Activated T-helper 9 cell treated with anti-CD3 and anti-CD28 coated beads, Interleukin-2, amount 50 U/mL, for 16 hours (primary cell): ENCODE measurements around the gene SAA2.
"Not testable (repeated sequence)": the region's sequence is repeated elsewhere in the genome, so short reads cannot be mapped to it uniquely, and the experiment has no call there.

Experiments
- DNase-seq: peaks from one replicate; pipeline ENCODE4 v3.0.0-alpha.2; 2020; ENCODE audit warnings: low read depth

Gene SAA2

GRCh38 chr11:18248561-18248960 is at the start of gene SAA2:
SAA2 (minus strand) TSS chr11:18248668; CDS start chr11:18248011, 657 bp downstream.
- DNase-seq: no peak

- DNase-seq: no peak
Observed at GRCh38 chr11:18295316-18295715, 46.8 kb upstream of the SAA2 start.

GRCh38 chr11:18294862-18295261 is 46.4 kb upstream of the SAA2 start:
- no peak for DNase-seq

- DNase-seq: no peak
Observed at GRCh38 chr11:18288911-18289310, 40.4 kb upstream of the SAA2 start.

- no peak for DNase-seq
Observed at GRCh38 chr11:18285841-18286240, 37.4 kb upstream of the SAA2 start.

GRCh38 chr11:18282626-18283025 is 34.2 kb upstream of the SAA2 start:
- DNase-seq: no peak

GRCh38 chr11:18280438-18281045 is 32.1 kb upstream of the SAA2 start:
- DNase-seq: no peak

- DNase-seq: no peak
Observed at GRCh38 chr11:18277565-18278271, 29.2 kb upstream of the SAA2 start.

GRCh38 chr11:18271206-18271605 is 22.7 kb upstream of the SAA2 start:
- DNase-seq: no peak

- DNase-seq: no peak
Observed at GRCh38 chr11:18270102-18270501, 21.6 kb upstream of the SAA2 start.

GRCh38 chr11:18269252-18269651 is 20.8 kb upstream of the SAA2 start:
- not testable (repeated sequence) for DNase-seq

- not testable (repeated sequence) for DNase-seq
Observed at GRCh38 chr11:18267335-18268133, 19.1 kb upstream of the SAA2 start.

GRCh38 chr11:18265949-18266348 is 17.5 kb upstream of the SAA2 start, which contains the start of gene SAA1:
SAA1 (plus strand) TSS chr11:18266264; CDS start chr11:18266888, 624 bp downstream.
- DNase-seq: no peak

GRCh38 chr11:18264677-18265555 is 16.4 kb upstream of the SAA2 start:
- no peak for DNase-seq

- no peak for DNase-seq
Observed at GRCh38 chr11:18264035-18264434, 15.6 kb upstream of the SAA2 start.

GRCh38 chr11:18262681-18263350 is 14.3 kb upstream of the SAA2 start:
- not testable (repeated sequence) for DNase-seq

GRCh38 chr11:18261721-18262120 is 13.3 kb upstream of the SAA2 start:
- no peak for DNase-seq

- DNase-seq: no peak
Observed at GRCh38 chr11:18259259-18259658, 10.8 kb upstream of the SAA2 start.

GRCh38 chr11:18254781-18255361 is 6.4 kb upstream of the SAA2 start:
- DNase-seq: no peak

- no peak for DNase-seq
Observed at GRCh38 chr11:18253778-18254338, 5.4 kb upstream of the SAA2 start.

GRCh38 chr11:18253233-18253632 is 4.8 kb upstream of the SAA2 start:
- no peak for DNase-seq
